IMR-90 (cell line): ENCODE measurements around the gene TSPYL1. TPM values are rescaled to one million over a fixed set of nuclear protein-coding genes. Genes with fewer than 3 reads are reported as not detected.

Source experiments
- ATAC-seq: fragments of 200-7000 bp; cut with Tn5 transposase; 2 replicates; pipeline ENCODE4 v1.9.1; 2020; ENCODE audit warnings: low read depth, mild to moderate bottlenecking, moderate library complexity
- BruUV-seq: library from RNA; stranded (reverse); fragments of 400-500 nt; replicated peaks from 2 replicates; lab custom pipeline; 2021; lab: Mats Ljungman, UMichigan
- CTCF ChIA-PET: fragments of 300-600 bp; formaldehyde crosslinking; extraction: SDS; loops from one replicate; lab custom pipeline; 2021; ENCODE audit warnings: antibody characterized with exemption; lab: Yijun Ruan, JAX
- POLR2A ChIA-PET: fragments of 300-600 bp; sonication (Branson Sonifier 250); formaldehyde crosslinking; loops from one replicate; lab custom pipeline; 2022; ENCODE audit warnings: antibody characterized with exemption; ENCODE audit not compliant: unreplicated experiment; lab: Charles Lee
- DNase-seq: peaks from one replicate; pipeline ENCODE4 v3.0.0; 2013
- H2AFZ ChIP-seq: replicated peaks from 2 replicates; pipeline ENCODE3; 2013; ENCODE audit warnings: low read length, mild to moderate bottlenecking; ENCODE audit not compliant: poor library complexity
- H2AK5ac ChIP-seq: 2 replicates; pipeline ENCODE4 v1.6.1; 2013; ENCODE audit warnings: low read depth, low read length, inconsistent platforms
- H2AK9ac ChIP-seq: replicated peaks from 2 replicates; pipeline ENCODE3; 2013; ENCODE audit warnings: mild to moderate bottlenecking, low read depth, low read length, moderate library complexity; ENCODE audit not compliant: poor library complexity
- H2BK120ac ChIP-seq: 2 replicates; pipeline ENCODE4 v1.6.1; 2013; ENCODE audit warnings: low read depth, low read length, inconsistent platforms
- H2BK15ac ChIP-seq: 3 replicates; pipeline ENCODE4 v1.6.1; 2013; ENCODE audit warnings: low read depth, low read length, inconsistent platforms
- H2BK20ac ChIP-seq: 2 replicates; pipeline ENCODE4 v1.6.1; 2013; ENCODE audit warnings: low read depth, mild to moderate bottlenecking, inconsistent platforms, low read length, moderate library complexity
- H2BK5ac ChIP-seq: 2 replicates; pipeline ENCODE4 v1.6.1; 2013; ENCODE audit warnings: mild to moderate bottlenecking, low read depth, low read length, inconsistent platforms; ENCODE audit not compliant: poor library complexity, severe bottlenecking
- H3K14ac ChIP-seq: replicated peaks from 2 replicates; pipeline ENCODE4 v1.6.1; 2013; ENCODE audit warnings: low read depth, low read length, inconsistent platforms
- H3K18ac ChIP-seq: 2 replicates; pipeline ENCODE4 v1.6.1; 2013; ENCODE audit warnings: low read depth, low read length, control low read depth
- H3K23ac ChIP-seq: 2 replicates; pipeline ENCODE4 v1.6.1; 2013; ENCODE audit warnings: low read depth, low read length, inconsistent platforms
- H3K27ac ChIP-seq: 2 replicates; pipeline ENCODE4 v1.5.1; 2013; ENCODE audit warnings: mild to moderate bottlenecking, control low read depth, low read length; ENCODE audit not compliant: insufficient read depth
- H3K27me3 ChIP-seq: 2 replicates; pipeline ENCODE4 v1.6.1; 2013; ENCODE audit warnings: low read length; ENCODE audit not compliant: control insufficient read depth, insufficient read depth
- H3K36me3 ChIP-seq: 2 replicates; pipeline ENCODE4 v1.6.1; 2013; ENCODE audit warnings: low read length, mixed read lengths; ENCODE audit not compliant: control insufficient read depth, insufficient read depth
- H3K4ac ChIP-seq: 2 replicates; pipeline ENCODE4 v1.6.1; 2013; ENCODE audit warnings: low read depth, low read length, inconsistent platforms
- H3K4me1 ChIP-seq: 2 replicates; pipeline ENCODE4 v1.6.1; 2013; ENCODE audit warnings: low read length, mixed read lengths; ENCODE audit not compliant: control insufficient read depth, insufficient read depth
- H3K4me2 ChIP-seq: 2 replicates; pipeline ENCODE4 v1.6.1; 2013; ENCODE audit warnings: low read depth, mild to moderate bottlenecking, control low read depth, low read length, moderate library complexity
- H3K4me3 ChIP-seq: 2 replicates; pipeline ENCODE4 v1.5.1; 2013; ENCODE audit warnings: low read depth, mild to moderate bottlenecking, control low read depth, low read length, moderate library complexity; ENCODE audit not compliant: insufficient read depth
- H3K56ac ChIP-seq: 2 replicates; pipeline ENCODE4 v1.6.1; 2013; ENCODE audit warnings: low read length, inconsistent platforms; ENCODE audit not compliant: insufficient read depth; ENCODE audit errors: extremely low read depth
- H3K79me1 ChIP-seq, 2 experiments: 2 replicates each; pipeline ENCODE4 v1.6.1; 2013; ENCODE audit warnings: low read length in 2 of 2, inconsistent platforms in 1 of 2, low read depth in 1 of 2
- H3K9ac ChIP-seq: 2 replicates; pipeline ENCODE4 v1.6.1; 2013; ENCODE audit warnings: low read depth, low read length, control low read depth
- H3K9me1 ChIP-seq: 2 replicates; pipeline ENCODE4 v1.6.1; 2013; ENCODE audit warnings: low read length, inconsistent platforms; ENCODE audit not compliant: insufficient read depth
- H3K9me3 ChIP-seq: 2 replicates; pipeline ENCODE4 v1.6.1; 2013; ENCODE audit warnings: low read length; ENCODE audit not compliant: control insufficient read depth, insufficient read depth
- H4K20me1 ChIP-seq: 2 replicates; pipeline ENCODE4 v1.6.1; 2013; ENCODE audit warnings: low read length, inconsistent platforms; ENCODE audit not compliant: insufficient read depth
- H4K5ac ChIP-seq: 2 replicates; pipeline ENCODE4 v1.6.1; 2013; ENCODE audit warnings: mild to moderate bottlenecking, low read depth, low read length, control low read depth
- H4K8ac ChIP-seq, 2 experiments: 2 replicates each; pipeline ENCODE4 v1.6.1; 2013; ENCODE audit warnings: low read depth in 2 of 2, low read length in 2 of 2, control low read depth in 1 of 2, inconsistent platforms in 1 of 2
- H4K91ac ChIP-seq: 2 replicates; pipeline ENCODE4 v1.6.1; 2013; ENCODE audit warnings: low read depth, low read length, inconsistent platforms; ENCODE audit not compliant: insufficient read depth
- MAFK ChIP-seq: IDR thresholded peaks from 2 replicates; pipeline ENCODE4 v1.6.1; 2012; ENCODE audit warnings: low read depth, low read length, improper control_type of control experiment
- USF2 ChIP-seq: fragments of 150-350 bp; IDR thresholded peaks from 2 replicates; pipeline ENCODE4 v1.6.1; 2017; ENCODE audit warnings: mild to moderate bottlenecking, antibody characterized with exemption, low read length, low read depth
- WGBS, 2 experiments: methylation state at CpG; one replicate each; pipeline versions ENCODE4 v1.1.5 to v1.1.7; 2013; ENCODE audit warnings: missing lambda C conversion rate in 2 of 2; ENCODE audit not compliant: insufficient read length in 1 of 2; ENCODE audit errors: extremely low coverage in 2 of 2; 5-methylcytosine and 5-hydroxymethylcytosine counted together
- dilution Hi-C: fragments of 300-500 bp; cut with HindIII; formaldehyde crosslinking; loops from one replicate; pipeline ENCODE4 v1.14.3; 2018; ENCODE audit warnings: low sequenced_read_pairs; ENCODE audit not compliant: unreplicated experiment
- in situ Hi-C: fragments of 300-500 bp; cut with MboI; formaldehyde crosslinking; loops from 3 replicates; pipeline ENCODE4 v1.14.3; 2019; ENCODE audit warnings: low sequenced_read_pairs, inconsistent platforms, mixed read lengths
- intact Hi-C: fragments of 100-400 bp; cut with micrococcal nuclease; formaldehyde crosslinking; loops from 2 replicates; pipeline ENCODE4 v1.10.0; 2022
- polyA plus RNA-seq, 3 experiments: library from polyadenylated mRNA; depleted of rRNA; stranded (reverse); fragments of >200 nt; gene quantifications; 2 replicates each; pipeline ENCODE4 v1.2.3, GENCODE V29; 2012; ENCODE audit warnings: low replicate concordance in 1 of 3
- total RNA-seq: library from RNA; depleted of rRNA; stranded (reverse); fragments of >200 nt; gene quantifications from 2 replicates; pipeline ENCODE4 v1.2.3, GENCODE V29; 2012

Gene TSPYL1
- total and polyA plus RNA-seq, 2 of the 4 experiments (the other 2 are of a cell fraction) = 32.4 to 111 TPM

- no peak for ATAC-seq
- ChIA-PET CTCF (no interaction called here), POLR2A (no interaction called here)
- H4K91ac ChIP-seq = no peak overlapping the region
- intact Hi-C loops (no loop called here), dilution Hi-C loops (no loop called here), in situ Hi-C loops (no loop called here)
- H4K8ac ChIP-seq = no peak overlapping the region
- H3K4me3 ChIP-seq = no peak overlapping the region
- no peak overlapping the region for H2BK5ac ChIP-seq
- H2AK5ac ChIP-seq = no peak overlapping the region
- H3K4me2 ChIP-seq = no peak overlapping the region
- no peak overlapping the region for H3K56ac ChIP-seq
- H3K27me3 ChIP-seq = no peaks in the 10 kb centered on the region
- no peaks in the 10 kb centered on the region for H3K9me3 ChIP-seq
- no peak overlapping the region for H2AFZ ChIP-seq
- H3K4me1 ChIP-seq = peaks cover 3% of the 10 kb centered on the region; the same call in 1 of the 2 replicates
- no peaks in the 10 kb centered on the region for H3K36me3 ChIP-seq
- no peak overlapping the region for H2BK15ac ChIP-seq
- H4K5ac ChIP-seq = no peak overlapping the region
- no peak overlapping the region for H3K9ac ChIP-seq
- TF ChIP-seq USF2 (no peak), MAFK (peak; percentile 97)
- H4K20me1 ChIP-seq = no peaks in the 10 kb centered on the region
- no peaks in the 10 kb centered on the region for H3K79me1 ChIP-seq
- DNase-seq = no peak
- H2AK9ac ChIP-seq = no peak overlapping the region
- WGBS, 2 experiments = no CpG with 5 or more reads among the region's 2 CpGs
- H3K4ac ChIP-seq = no peak overlapping the region
- no TSS peak for BruUV-seq
- H3K14ac ChIP-seq = no peak overlapping the region
- no peak overlapping the region for H3K27ac ChIP-seq
- H3K9me1 ChIP-seq = peaks cover 3% of the 10 kb centered on the region; the same call in 1 of the 2 replicates
- H2BK20ac ChIP-seq = no peak overlapping the region
- no peak overlapping the region for H3K23ac ChIP-seq
- H2BK120ac ChIP-seq = no peak overlapping the region
- H3K18ac ChIP-seq = no peak overlapping the region
Observed at GRCh38 chr6:116316772-116317467, 37.2 kb upstream of the TSPYL1 start.
